OCI-M1 (cell line): ENCODE results near the gene PITPNC1.
A peak's percentile ranks its signal among the peaks of the same experiment; 100 is the strongest.
"Not testable (repeated sequence)": the region's sequence is repeated elsewhere in the genome, so short reads cannot be mapped to it uniquely, and the experiment has no call there.

Source experiments
- DNase-seq: peaks from one replicate; lab custom pipeline; 2025; lab: John Stamatoyannopoulos, UW

The PITPNC1 gene

GRCh38 chr17:67488161-67488560 is 111.1 kb downstream of the PITPNC1 start:
- DNase-seq, result no peak

GRCh38 chr17:67488768-67489167 is 111.7 kb downstream of the PITPNC1 start:
- no peak for DNase-seq

DNA sequence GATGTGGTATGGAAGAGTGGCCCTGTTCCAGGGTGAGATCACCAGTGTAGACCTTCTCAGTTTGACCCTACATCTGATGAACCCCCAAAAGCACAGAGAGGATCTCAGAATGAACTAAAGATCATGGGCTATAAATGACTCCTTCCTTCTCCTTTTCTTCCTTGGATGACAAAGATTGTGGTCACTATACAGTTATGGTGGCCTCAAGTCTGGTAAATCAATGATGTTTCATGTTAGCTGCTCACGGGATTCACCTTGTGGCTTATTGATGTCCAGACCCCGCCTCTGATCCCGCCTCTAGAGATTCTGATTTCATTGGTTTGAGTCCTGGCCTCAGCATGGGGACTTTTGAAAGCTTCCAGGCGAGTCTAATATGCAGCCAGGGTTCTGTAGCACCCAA is 112.2 kb downstream of the PITPNC1 start:
- DNase-seq, result no peak

DNA sequence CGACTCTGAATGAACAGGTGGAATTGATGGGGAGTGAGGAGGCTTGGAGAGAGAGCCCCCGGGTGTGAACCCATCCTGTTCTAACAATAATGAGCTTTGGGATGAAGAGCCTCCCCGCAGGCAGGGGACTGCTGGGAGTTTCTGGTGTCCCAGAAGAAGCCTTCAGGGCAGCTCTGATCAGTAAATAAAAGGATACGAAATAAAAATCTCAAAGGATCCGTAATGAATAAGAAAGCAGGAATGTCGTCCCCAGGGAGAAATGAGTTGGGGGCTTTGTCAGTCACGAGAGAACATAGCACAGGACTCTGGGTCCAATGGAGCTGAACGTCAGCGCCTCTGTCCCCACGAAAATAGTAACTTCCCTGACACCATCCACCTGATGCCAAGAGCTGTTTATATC is 113.4 kb downstream of the PITPNC1 start:
- DNase-seq, result no peak

- no peak for DNase-seq
Measured at GRCh38 chr17:67491009-67491680, 114.1 kb downstream of the PITPNC1 start.

GRCh38 chr17:67491681-67492024 is 114.6 kb downstream of the PITPNC1 start:
- DNase-seq, result no peak

GRCh38 chr17:67492251-67492740 is 115.2 kb downstream of the PITPNC1 start:
- no peak for DNase-seq

GRCh38 chr17:67492824-67493517 is 115.9 kb downstream of the PITPNC1 start:
- no peak for DNase-seq

DNA sequence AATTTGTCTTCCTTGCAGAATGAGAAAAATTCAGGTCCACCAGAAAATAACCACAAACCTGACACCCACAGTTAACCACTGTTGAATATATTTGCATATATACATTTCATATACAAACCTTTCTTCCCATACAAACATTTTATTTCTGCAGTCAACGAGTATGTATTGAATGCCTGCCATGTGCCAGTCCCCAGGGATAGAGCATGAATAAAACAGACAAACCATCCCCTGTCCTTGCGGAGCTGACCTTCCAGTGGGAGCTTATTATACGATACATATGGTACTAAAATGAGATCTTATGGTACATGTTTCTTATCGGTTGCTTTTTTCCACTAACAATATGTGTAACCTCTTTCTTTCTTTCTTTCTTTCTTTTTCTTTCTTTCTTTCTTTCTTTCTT is 116.7 kb downstream of the PITPNC1 start:
- no peak for DNase-seq

- not testable (repeated sequence) for DNase-seq
Measured at GRCh38 chr17:67495534-67495933, 118.5 kb downstream of the PITPNC1 start.

GRCh38 chr17:67496286-67496685 is 119.2 kb downstream of the PITPNC1 start:
- DNase-seq, result no peak

DNA sequence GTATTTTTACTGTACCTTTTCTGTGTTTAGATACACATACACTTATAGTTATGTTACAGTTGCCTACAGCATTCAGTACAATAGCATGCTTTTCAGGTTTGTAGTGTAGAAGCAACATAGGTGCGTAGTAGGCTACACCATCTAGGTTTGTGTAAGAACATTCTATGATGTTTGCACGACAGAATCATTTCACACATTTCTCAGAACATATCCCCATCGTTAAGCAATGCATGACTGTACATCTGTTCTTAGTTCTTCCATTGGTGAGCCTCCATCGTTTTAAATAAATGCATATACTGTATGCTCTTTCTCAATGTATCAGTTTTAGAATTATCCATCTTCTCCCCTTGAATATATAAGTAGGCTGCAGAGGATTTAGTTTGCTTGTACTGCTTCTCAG is 122.6 kb downstream of the PITPNC1 start:
- DNase-seq, result no peak

GRCh38 chr17:67500261-67500660 is 123.2 kb downstream of the PITPNC1 start:
- DNase-seq, result no peak

- DNase-seq, result no peak
Measured at GRCh38 chr17:67500677-67501300, 123.7 kb downstream of the PITPNC1 start.

GRCh38 chr17:67502151-67502550 is 125.1 kb downstream of the PITPNC1 start:
- DNase-seq, result no peak

DNA sequence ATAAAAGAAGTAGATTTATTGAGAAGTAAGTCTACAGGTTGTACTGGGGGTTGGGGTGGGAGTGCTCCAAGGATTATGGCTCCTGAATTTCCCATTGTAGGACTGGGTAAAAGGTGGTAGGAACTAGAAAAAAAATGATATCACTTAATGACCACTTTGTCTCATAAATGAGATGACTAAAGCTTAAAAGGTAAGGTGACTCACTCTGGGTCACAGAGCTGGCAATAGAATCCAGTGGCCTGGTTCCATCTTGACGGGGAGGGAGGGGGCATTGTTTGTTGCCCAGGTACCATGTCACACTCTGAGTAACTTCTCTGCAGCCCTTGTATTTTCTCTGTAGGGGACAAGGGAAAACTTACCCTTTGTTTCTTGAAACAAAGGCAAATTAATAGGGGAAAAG is 126.1 kb downstream of the PITPNC1 start:
- no peak for DNase-seq

DNA sequence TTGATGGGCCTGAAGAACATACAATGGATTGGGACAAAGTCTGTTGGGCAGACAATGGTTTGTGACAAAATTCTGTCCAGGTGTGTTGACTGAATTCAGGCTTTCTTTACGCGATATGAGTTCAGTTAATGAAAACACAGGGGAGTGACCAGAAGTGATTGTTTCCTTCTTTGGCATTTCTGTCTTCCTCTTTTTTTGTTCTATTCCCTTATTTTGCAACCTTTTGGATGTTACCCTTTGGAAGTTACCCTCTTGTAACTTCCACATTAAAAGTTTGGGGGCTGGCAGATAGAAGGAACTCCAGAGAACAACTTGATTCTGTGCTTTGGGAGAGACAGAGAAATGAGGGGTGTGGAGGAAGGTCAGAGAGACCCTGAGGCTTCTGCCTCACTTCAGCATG is 126.7 kb downstream of the PITPNC1 start:
- no peak for DNase-seq

- no peak for DNase-seq
Measured at GRCh38 chr17:67504182-67504581, 127.1 kb downstream of the PITPNC1 start.

- DNase-seq, result no peak
Measured at GRCh38 chr17:67506966-67507365, 129.9 kb downstream of the PITPNC1 start.

GRCh38 chr17:67509390-67510287 is 132.6 kb downstream of the PITPNC1 start:
- DNase-seq, result peak; percentile 20

DNA sequence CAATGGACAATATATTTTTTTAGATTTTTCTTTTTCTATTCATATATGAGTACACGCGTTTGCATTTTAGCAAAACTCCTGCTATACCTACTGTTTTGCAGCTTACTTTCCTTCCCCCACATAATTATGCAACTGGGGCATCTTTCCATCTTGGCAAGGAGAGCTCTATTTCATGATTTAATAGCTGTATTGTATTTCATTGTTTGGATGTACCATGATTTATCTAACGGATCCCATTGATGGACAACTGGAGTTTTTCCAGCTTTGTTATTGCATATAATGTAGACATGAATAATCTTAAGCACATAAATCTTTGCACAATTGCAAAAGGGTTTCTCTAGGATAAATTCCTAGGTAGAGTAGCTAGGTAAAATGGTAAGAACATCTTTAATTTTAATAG is 133.9 kb downstream of the PITPNC1 start:
- no peak for DNase-seq

DNA sequence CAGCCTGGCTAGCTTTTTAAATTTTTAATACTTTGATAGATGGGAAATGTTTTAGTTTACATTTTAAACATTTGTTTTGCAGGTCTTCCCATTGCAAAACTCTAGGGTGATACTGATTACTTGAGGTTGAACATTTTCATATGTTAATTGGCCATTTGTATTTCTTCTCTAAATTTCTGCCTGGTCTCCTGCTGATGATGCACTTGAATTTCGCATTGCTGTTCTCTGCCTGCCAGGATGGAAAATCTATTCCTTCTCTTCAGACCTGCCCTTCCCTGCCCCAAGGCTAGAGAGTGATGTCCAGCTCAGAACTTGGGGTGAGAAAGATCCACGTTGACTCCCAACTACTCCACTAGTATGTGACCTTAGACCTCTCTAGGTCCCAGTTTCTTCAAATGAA is 134.7 kb downstream of the PITPNC1 start:
- no peak for DNase-seq
